ENCODE data around the gene STAC2.
"Not testable (repeated sequence)": the region's sequence is repeated elsewhere in the genome, so short reads cannot be mapped to it uniquely, and the experiment has no call there.

STAC2 gene

DNA sequence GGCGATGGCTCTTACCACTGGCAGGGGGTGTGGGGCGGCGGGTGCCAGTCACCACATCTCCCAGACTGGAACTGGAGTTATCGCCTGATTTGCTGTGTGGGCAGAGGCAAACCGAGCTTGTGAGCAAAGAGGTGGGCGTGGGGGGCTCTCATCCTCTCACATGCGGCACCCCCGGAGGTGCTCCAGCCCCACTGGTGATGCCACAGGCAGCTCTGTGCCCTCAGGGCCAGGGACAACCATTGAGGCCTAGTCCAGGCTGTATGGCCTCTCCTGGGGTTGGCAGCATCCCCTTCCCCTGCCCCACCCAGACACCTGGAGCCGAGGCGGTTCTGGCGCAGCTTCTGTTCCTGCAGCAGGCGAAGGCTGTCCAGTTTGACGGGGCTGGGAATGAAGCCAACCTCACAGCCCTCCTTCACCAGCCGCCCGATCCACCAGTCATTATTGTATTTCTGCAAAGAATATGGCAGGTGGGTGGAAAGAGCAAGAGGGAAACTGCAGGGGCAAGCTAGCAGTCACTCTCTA, 39.2 kb downstream of the STAC2 start:
- no peak for DNase-seq

DNA sequence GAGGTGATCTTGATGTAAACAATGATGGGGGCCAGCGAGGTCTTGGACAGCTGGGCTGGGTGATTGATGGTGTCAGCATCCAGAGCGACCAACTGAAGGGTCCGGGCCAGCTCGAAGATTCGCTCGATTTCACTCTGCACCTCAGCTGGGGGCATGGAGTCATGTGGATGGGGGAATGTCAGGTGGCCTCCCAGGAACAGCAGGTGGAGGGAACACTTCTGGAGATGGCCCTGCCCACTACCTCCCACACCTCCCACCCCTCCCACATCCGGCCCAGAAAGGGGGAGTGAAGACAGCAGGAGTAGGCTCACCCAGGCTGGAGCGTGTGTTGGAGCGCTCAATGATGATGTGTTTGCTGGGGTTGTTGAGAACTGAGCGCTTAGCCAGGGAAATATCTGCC, 42.0 kb downstream of the STAC2 start:
- DNase-seq = no peak

DNA sequence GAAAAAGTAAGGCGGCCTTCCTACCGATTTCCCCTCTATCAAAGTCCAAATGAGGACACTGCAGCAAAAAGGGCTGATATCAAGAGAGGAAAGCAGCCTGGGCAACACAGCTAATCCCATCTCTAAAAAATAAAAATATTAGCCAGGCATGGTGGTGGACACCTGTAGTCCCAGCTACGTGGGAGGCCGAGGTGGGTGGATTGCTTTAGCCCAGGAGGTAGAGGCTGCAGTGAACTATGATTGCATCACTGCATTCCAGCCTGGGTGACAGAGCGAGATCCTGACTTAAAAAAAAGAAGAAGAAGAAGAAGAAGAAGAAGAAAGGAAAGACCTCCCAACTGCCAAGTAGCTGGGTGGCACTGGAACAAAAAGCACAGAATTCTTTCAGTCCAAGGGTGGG, 42.7 kb downstream of the STAC2 start:
- DNase-seq = no peak

DNA sequence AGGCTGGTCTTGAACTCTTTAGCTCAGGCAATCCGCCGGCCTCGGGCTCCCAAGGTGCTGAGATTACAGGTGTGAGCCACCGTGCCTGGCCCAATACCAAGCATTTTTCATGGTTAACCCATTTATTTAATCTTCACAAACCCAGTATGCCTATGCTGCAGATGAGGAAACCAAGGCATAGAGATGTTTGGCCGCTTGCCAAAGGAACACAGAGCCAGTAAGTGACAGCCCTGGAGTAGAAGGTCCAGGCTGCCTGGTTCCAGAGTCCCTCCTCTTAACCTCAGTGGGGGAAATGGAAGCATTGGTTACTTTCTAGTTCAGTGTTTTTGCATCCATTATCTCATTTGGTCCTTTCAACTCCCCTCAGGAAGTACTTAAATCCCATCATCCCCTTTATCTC, 44.4 kb downstream of the STAC2 start:
- DNase-seq = no peak

DNA sequence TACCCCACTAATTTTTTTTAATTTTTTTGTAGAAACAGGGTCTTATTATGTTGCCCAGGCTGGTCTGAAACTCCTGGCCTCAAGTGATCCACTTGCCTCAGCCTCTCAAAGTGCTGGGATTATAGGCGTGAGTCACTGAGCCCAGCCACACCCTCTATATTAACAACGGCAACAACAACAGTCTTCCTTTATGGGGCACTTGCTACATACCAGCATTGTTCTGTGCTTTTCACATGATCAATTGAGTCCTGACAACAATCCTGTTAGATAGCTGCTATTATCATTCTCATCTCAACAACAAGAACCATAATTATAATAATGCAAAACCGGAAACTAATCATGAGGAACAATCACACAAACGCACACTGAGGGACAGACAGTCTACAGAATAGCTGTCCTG, 47.2 kb downstream of the STAC2 start:
- no peak for DNase-seq

DNA sequence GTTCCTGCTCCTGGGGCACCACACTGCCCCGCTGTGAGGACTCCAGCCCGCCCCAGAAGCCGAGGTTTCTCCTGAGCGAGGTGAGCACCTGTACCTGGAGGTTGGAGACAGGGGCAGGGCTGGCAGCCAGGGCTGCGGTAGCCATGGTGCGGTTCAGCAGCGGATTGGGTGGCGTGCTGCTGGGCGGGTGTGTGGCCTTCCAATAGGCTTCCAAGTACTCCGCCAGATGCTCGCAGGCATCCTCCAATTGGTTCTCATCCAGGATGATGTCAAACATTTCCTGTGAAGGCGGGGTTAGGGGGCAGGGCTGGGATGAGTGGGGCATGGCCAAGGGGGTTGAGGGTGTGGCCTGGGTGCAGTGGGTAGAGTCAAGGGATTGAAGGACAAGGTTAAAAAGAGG, 48.5 kb downstream of the STAC2 start:
- no peak for DNase-seq

DNA sequence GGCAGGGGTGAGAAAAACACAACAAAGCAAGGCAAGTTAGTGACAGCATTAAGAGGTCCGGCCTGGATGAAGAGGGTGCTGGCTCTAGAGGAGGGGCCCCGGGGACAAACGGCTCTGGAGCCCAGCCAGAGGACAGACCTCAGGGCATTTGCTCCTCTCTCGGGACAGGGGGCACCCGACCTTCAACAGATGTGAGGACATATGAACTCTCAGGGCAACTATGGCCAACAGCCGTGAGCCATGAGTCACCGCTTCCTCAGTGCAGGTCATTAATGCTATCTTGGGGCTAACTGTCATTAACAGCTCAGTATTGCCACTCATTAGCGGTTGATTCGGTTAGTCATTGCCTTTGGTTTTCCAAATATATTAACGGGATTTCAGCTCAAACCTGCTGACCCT, 50.1 kb downstream of the STAC2 start:
- DNase-seq = peak; percentile 40

DNA sequence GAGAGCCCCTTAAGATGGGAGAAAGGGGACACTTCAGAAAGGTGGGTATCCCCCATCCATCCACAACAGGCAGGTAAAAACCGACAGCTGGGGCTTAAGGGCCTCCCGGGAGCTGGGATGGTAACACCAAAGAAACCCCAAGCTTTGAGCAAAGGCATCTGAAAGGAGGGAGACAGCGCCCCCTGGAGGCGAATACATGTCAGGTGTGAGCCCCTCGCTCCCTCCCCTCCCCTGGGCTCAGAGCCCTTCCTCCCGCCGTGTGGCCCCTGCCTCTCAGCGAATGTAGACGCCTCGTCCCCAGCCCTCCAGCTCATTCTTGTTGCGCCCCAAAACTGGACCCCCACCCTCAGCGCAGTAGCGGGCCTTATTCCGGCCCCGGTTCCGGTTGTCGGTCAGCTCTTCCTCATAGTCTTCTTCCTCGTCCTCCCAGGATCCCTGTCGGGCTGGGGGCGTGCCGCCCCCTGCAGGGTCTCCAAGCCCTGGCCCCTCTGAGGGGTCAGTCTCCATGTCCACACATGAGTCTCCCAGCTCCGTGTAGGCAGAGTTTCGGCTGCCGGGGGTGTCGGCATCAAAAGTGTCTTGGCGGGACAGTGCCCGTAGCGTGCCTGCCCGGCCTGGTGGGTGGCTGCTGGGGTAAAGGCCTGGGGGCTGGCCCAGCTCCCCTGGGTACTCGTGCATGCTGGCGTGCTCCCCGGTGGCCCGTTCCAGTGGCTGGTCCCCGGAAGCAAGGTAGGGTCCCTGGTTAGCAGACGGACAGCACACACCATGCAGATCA, 50.6 kb downstream of the STAC2 start:
- peak; percentile 60 for DNase-seq

DNA sequence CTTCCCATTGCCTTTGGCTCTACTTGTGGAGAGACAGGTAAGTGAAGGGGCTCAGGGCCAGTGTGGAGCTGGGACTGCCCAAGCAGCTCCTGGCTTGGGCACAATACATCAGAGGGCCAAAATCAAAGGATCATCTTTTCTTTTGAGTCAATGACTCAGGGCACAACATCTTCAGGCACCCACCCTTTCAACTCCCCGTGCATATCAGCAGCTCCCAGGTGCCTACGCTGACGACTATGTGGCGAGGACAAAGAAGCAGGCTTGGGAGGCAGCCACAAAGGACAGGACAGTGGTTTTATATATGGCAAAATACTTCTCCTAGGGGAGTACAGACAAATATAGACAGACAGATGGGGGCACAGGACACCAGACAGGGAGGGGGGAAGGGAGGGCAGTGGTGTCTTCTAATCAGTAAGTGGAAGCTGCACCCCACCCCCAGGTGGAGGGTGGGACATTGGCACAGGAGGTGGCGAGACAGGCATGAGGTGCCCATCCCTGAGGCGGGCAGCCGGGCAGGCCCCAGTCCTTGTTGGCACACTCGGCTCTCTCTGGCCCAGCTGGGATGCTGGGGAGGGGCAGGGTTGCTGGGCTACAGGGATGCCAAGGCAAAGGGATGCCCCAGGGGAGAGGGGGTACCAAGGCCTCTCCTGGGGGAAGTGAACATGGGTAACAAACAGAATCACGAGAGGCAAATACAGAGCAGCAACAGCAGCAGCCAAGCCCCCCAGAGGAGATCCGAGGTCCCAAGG, 52.0 kb downstream of the STAC2 start:
- DNase-seq = no peak

DNA sequence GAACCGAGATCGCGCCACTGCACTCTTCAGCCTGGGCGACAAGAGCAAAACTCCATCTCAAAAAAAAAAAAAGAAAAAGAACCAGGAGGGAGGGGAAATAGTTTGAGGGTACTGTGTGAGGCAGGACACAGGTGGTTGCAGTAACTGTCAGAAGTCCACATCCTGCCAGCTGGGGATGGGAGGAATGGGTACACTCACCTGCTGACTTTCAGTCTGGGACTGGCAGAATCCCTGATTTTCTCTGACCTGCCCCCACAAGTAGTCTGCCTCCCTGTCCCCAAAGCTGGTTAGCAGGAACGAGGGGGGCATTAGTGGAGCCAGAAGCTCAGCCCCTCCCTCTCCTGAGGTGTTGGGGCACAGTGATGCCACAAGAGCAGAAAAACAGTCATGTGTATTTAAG, 52.7 kb downstream of the STAC2 start:
- no peak for DNase-seq

DNA sequence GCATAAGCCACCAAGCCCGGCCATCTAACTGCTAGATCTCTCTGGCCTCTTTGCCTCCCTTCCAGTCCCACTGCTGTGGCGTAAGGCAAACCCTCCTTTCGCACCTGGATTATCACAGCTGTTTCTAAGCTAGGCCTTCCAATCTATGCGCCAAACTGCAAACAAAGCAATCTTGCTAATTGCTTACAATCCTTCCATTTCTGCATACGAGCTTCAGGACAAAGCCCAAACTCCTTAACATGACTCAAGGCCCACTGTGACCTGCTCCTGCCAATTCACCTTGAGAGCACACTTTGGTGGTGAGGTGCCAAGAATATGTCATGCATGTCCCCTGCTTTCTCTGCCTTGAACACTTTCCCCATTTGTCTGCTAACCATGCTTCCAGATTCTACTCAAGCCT, 53.8 kb downstream of the STAC2 start:
- no peak for DNase-seq

DNA sequence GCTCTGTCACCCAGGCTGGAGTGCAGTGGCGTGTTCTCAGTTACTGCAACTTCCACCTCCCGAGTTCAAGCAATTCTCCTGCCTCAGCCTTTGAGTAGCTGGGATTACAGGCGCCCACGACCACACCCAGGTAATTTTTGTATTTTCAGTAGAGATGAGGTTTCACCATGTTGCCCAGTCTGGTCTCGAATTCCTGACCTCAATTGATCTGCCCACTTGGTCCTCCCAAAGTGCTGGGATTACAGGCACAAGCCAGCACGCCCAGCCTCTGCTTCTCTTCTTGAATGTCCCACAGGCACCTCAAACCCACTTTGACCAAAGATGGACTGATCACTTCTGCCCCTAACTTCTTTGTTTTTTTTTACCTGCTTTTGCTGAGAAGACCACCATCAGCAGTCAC, 55.2 kb downstream of the STAC2 start:
- DNase-seq = no peak

DNA sequence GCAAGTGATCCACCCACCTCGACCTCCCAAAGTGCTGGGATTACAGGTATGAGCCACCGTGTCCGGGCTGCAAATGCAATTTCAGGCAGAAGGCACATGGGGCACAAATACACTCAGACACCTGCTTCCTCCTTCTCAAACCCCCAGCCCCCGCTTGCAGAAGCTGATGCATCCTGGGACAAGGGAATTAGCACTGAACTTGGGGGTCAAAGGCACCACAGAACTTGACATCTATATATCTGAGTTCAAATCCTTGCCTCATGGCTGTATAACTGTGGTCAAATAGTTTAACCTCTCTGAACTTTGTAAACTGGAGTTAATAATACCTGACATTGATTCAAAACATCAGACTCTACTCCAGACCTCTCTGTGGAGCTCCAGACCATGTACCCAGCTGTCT, 55.6 kb downstream of the STAC2 start:
- no peak for DNase-seq

DNA sequence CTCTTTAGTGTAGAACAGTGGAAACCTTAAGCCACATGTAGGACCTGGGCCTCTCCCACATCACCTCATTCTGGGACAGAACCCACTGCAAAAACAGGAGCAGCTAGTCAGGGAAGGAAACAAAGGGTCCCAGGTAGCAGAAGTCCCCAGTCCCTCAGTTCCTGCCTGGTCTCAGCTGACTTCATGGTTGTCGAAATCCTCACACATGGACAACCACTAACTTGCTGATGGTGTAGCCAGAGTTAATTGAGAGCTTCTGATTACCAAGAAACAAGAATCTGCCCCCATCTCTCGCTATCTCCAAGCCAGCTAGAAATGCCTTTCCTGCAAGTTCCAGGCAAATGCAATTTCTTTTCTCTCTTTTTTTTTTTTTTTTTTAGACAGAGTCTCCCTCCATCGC, 56.2 kb downstream of the STAC2 start:
- DNase-seq = no peak

DNA sequence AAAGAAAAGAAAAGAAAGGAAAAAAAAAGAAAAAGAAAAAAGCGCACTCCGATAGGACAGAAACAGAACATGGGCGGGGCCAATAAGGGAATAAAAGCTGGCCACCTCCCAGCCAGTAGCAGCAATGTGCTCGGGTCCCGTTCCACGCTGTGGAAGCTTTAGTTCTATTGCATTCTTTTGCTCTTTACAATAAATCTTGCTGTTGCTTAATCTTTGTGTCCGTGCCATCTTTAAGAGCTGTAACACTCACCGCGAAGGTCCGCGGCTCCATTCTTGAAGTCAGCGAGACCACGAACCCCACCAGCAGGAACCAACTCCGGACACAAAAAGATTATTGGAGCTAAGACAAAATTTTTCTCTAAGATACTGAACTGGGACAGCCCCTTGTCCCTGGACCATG, 56.6 kb downstream of the STAC2 start:
- DNase-seq = no peak

DNA sequence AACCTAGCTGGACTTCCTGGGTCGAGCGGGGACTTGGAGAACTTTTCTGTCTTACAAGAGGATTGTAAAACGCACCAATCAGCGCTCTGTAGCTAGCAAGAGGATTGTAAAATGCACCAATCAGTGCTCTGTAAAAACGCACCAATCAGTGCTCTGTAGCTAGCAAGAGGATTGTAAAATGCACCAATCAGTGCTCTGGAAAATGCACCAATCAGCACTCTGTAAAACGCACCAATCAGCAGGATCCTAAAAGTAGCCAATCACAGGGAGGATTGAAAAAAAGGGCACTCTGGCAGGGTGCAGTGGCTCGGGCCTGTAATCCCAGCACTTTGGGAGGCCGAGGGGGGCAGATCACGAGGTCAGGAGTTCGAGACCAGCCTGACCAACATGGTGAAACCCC, 57.2 kb downstream of the STAC2 start:
- DNase-seq = not testable (repeated sequence)

DNA sequence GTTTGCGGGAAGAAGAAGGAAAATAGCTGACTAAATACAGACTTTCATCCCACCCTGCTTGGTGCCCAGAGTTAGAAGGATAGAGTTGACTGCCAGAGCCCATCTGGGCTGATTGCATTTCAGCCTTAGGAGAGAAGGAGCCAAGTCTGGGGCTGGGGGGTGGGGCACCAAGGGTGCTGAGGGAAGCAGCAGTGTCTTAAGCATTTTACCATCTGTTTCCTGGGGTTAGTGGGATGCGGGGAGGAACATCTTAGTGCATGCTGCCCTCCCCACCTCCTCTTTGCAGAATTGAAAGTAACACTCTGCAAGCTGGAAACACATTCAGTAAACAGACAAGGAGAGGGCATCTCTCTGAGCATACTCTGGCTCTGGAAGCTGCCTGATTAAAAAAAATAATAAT, 58.3 kb downstream of the STAC2 start:
- DNase-seq = peak; percentile 34

DNA sequence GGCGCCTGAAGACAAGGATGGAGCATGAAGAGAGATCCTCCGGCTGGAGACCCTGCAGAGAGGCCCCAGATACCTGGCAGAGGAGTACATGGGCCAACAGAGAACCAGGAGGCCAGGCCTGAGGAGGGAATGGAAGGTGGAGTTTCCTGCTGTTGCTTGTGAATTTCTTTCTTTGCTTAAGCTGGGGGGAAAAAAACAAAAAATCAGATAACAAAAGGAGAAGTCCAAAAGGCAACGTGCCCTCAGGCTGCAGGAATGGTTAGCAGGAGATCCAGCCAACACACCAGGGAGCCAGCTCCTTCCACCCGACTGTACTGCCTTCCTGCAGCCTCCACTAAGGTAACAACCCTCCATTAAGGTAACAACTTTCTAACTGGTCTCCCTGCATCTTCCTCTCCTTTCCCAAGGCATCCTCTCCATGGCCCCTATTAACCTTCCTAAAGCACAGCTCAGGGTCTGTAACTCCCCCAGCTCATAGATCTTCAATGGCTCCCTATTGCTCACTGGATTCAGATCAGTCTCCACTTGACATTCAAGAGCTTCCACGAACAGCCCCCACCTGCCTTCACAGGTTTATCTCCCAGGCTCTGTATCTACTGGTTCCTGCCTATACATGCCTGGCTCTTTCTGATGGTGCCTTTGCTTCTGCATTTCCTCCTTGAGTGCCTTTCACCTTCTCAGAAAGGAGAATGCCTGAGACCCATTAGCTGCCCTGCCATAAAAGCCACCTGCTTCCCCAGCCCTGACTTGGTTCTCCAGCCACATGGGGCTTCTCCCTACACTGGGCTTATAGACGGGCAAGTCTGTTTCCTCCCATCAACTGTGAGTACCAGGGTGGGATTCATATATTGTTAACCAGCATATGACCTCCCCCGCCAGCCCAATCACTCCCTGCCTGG, 59.1 kb downstream of the STAC2 start:
- DNase-seq = no peak

DNA sequence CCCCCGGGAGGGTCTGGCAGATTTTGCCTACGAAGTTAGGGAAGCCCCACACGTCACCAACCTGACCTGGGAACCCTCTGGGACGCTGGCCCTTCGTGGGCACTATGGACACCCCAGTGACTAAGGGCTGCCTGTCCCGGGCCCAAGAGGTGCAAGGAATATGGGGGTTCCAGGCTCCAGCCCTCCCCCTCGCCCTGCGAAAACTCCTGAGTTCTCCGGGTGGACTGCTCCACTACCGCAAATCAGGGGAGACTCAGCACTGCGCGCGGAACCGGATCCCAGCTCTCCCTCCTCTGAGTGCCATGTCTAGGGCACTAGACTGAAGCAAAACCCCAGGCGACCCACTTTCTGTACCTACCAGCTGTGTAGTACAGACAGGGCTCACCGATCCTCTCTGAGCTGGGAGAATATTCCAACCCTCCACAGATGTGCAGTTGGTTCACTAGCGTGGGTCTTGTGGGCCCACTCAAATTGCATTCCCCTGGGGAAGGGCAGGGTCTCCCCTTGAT, 59.9 kb downstream of the STAC2 start, which contains the start of gene ARL5C:
TSS of gene ARL5C (minus strand) at position 321 of the 509 bp plus-strand sequence. CDS start 401 bp downstream, outside the sequence.
- no peak for DNase-seq

DNA sequence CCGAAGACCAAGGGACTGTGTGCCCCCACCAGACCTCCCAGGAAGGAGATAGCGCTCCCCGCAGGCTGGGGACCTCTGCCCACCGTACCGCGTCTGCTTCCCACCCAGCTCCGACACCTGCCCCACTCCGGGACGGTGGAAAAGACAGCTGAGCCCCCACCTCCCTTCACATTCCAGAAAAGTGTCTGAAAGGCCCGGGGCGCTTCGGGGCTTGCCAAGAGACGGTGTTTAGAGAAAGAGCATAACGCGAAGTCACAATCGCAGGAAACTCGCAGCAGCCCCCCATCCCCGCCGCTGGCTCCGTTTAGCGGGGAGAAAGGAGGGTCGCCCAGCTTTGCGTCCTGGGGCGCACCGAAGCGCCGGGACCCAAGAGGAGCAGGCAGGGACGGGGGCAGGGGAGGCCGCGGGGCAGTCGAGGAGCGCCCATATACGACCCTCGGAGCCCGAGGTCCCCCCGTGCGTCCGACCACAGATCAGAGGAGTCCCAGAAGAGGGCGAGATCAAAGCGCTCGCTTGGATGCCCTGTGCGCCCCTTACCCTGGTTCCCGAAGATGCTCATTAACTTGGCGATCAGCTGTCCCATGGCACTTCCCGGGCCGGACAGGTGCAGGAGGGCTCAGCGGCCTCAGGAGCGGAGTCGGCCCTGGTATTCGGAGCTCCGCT, 60.4 kb downstream of the STAC2 start:
- DNase-seq = no peak

DNA sequence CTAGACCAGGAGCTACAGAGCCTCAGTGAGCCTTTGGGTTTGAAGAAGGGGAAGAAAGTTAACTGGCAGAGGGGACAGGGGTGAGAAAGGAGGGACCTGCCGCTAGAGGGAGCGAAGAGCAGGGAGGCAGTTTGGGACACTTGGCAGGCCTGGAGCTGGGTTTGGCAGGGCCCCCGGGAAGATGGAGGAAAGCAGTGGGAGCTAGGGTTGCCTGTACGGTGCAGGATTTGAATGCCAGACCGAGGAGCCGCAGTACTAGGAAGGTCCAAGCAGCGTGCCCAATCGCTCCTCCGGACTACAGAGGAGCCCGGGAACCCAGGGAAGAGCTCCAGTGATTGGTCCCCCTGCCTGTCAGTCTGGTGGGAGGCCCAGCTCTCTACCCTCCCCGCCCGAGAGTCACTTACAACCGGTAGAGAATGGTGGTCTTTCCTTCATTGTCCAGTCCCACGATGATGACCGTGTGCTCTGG, 61.0 kb downstream of the STAC2 start:
- DNase-seq = peak; percentile 79

DNA sequence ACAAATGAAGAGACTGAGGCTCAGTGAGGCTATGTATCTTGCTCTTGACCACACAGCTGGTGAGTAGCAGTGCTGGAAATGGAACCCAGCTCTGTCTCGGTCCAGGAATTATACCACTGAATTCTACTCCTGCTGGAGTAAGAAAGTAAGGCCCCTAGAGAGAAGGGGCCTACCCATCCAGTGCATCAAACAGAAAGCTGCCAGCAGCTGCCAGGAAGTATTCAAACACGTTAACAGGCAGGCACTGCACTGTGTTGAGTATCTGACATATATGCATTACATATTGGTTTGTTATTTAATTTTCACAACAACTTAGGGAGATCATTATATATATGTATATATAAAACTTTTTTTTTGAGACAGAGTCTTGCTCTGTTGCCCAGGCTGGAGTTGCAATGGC, 63.8 kb downstream of the STAC2 start:
- no peak for DNase-seq

All from inflammatory macrophage treated with lipopolysaccharide for 4 hours (primary cell).